Measurements from ENCODE around the gene CAMTA1.

Gene CAMTA1

GRCh38 chr1:7094509-7094908 lies 309.3 kb downstream of the CAMTA1 start:
- no peak for DNase-seq

GRCh38 chr1:7095343-7095964 lies 310.2 kb downstream of the CAMTA1 start:
- no peak for DNase-seq

- no peak for DNase-seq
Observed at GRCh38 chr1:7097938-7098592, 312.8 kb downstream of the CAMTA1 start.

GRCh38 chr1:7098641-7099040 lies 313.4 kb downstream of the CAMTA1 start:
- DNase-seq: no peak

- DNase-seq: no peak
Observed at GRCh38 chr1:7100479-7100878, 315.2 kb downstream of the CAMTA1 start.

GRCh38 chr1:7101187-7101586 lies 315.9 kb downstream of the CAMTA1 start:
- no peak for DNase-seq

GRCh38 chr1:7103361-7103782 lies 318.1 kb downstream of the CAMTA1 start:
- DNase-seq: no peak

GRCh38 chr1:7103874-7104273 lies 318.6 kb downstream of the CAMTA1 start:
- no peak for DNase-seq

- DNase-seq: no peak
Observed at GRCh38 chr1:7104339-7104738, 319.1 kb downstream of the CAMTA1 start.

- no peak for DNase-seq
Observed at GRCh38 chr1:7105269-7105668, 320.0 kb downstream of the CAMTA1 start.

- DNase-seq: no peak
Observed at GRCh38 chr1:7106442-7107108, 321.3 kb downstream of the CAMTA1 start.

- no peak for DNase-seq
Observed at GRCh38 chr1:7107109-7107830, 322.0 kb downstream of the CAMTA1 start.

- no peak for DNase-seq
Observed at GRCh38 chr1:7108251-7108650, 323.0 kb downstream of the CAMTA1 start.

GRCh38 chr1:7109901-7110300 lies 324.6 kb downstream of the CAMTA1 start:
- DNase-seq: no peak

GRCh38 chr1:7110321-7110720 lies 325.1 kb downstream of the CAMTA1 start:
- DNase-seq: no peak

GRCh38 chr1:7111853-7112252 lies 326.6 kb downstream of the CAMTA1 start:
- no peak for DNase-seq

- DNase-seq: no peak
Observed at GRCh38 chr1:7113136-7113535, 327.9 kb downstream of the CAMTA1 start.

GRCh38 chr1:7113822-7114221 lies 328.6 kb downstream of the CAMTA1 start:
- DNase-seq: no peak

- no peak for DNase-seq
Observed at GRCh38 chr1:7116001-7116400, 330.7 kb downstream of the CAMTA1 start.

GRCh38 chr1:7117399-7118281 lies 332.4 kb downstream of the CAMTA1 start:
- no peak for DNase-seq

- no peak for DNase-seq
Observed at GRCh38 chr1:7119156-7119555, 333.9 kb downstream of the CAMTA1 start.

GRCh38 chr1:7120863-7121621 lies 335.8 kb downstream of the CAMTA1 start:
- no peak for DNase-seq
